IPS-20b (cell line): Measurements from ENCODE around the gene MAP4K2.

ENCODE experiments used
- H3K27ac ChIP-seq: one replicate; pipeline ENCODE4 v1.5.1; 2013; ENCODE audit warnings: low read length
- H3K27me3 ChIP-seq: 2 replicates; pipeline ENCODE4 v1.6.1; 2013; ENCODE audit warnings: mild to moderate bottlenecking, low read length, inconsistent platforms; ENCODE audit not compliant: insufficient read depth
- H3K36me3 ChIP-seq: 2 replicates; pipeline ENCODE4 v1.6.1; 2013; ENCODE audit warnings: low read depth, mild to moderate bottlenecking, inconsistent platforms, low read length, moderate library complexity; ENCODE audit not compliant: insufficient read depth
- H3K4me1 ChIP-seq: 2 replicates; pipeline ENCODE4 v1.6.1; 2013; ENCODE audit warnings: mild to moderate bottlenecking, control low read depth, inconsistent platforms, low read length, moderate library complexity; ENCODE audit not compliant: insufficient read depth
- H3K4me3 ChIP-seq: 2 replicates; pipeline ENCODE4 v1.5.1; 2013; ENCODE audit warnings: mild to moderate bottlenecking, low read length, inconsistent platforms
- H3K9ac ChIP-seq: 2 replicates; pipeline ENCODE4 v1.6.1; 2013; ENCODE audit warnings: low read depth, mild to moderate bottlenecking, inconsistent platforms, low read length, moderate library complexity
- H3K9me3 ChIP-seq: 2 replicates; pipeline ENCODE4 v1.6.1; 2013; ENCODE audit warnings: mild to moderate bottlenecking, low read depth, low read length, inconsistent platforms; ENCODE audit not compliant: insufficient read depth

MAP4K2 gene

GRCh38 chr11:64796047-64796756 is 6.8 kb downstream of the MAP4K2 start:
- H3K4me1 ChIP-seq: no peaks in the 10 kb centered on the region
- H3K36me3 ChIP-seq: no peaks in the 10 kb centered on the region
- no peaks in the 10 kb centered on the region for H3K27me3 ChIP-seq
- no peak overlapping the region for H3K9ac ChIP-seq
- H3K27ac ChIP-seq: no peak overlapping the region
- H3K4me3 ChIP-seq: no peak overlapping the region
- no peaks in the 10 kb centered on the region for H3K9me3 ChIP-seq

GRCh38 chr11:64794526-64794925 is 8.5 kb downstream of the MAP4K2 start:
- no peaks in the 10 kb centered on the region for H3K27me3 ChIP-seq
- no peak overlapping the region for H3K4me3 ChIP-seq
- H3K36me3 ChIP-seq: no peaks in the 10 kb centered on the region
- no peak overlapping the region for H3K9ac ChIP-seq
- no peak overlapping the region for H3K27ac ChIP-seq
- H3K4me1 ChIP-seq: no peaks in the 10 kb centered on the region
- H3K9me3 ChIP-seq: no peaks in the 10 kb centered on the region

GRCh38 chr11:64793271-64794160 is 9.5 kb downstream of the MAP4K2 start:
- no peaks in the 10 kb centered on the region for H3K4me1 ChIP-seq
- H3K27ac ChIP-seq: no peak overlapping the region
- H3K36me3 ChIP-seq: no peaks in the 10 kb centered on the region
- H3K9ac ChIP-seq: no peak overlapping the region
- H3K9me3 ChIP-seq: no peaks in the 10 kb centered on the region
- no peaks in the 10 kb centered on the region for H3K27me3 ChIP-seq
- H3K4me3 ChIP-seq: no peak overlapping the region

DNA sequence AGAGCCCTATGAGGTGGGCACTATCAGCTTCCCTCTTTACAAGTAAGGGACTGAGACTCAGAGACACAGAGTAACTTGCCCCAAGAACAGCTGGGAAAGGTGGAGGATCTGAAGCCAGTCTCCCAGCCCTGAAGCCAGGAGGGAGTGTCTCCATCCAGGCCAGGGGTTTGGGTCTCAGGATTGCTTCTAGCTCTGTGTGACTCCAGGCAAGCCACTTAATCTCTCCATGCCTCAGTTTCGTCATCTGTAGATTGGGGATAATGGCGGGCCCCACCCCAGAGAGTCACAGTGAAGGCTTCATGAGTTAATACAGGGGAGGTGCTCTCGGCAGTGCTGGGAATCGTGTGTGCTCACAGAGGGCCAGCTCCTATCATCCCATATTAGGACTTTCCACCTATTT is 10.5 kb downstream of the MAP4K2 start:
- Histone ChIP-seq H3K27ac (no peak overlapping the region), H3K4me1 (no peaks in the 10 kb centered on the region), H3K9me3 (no peaks in the 10 kb centered on the region), H3K27me3 (no peaks in the 10 kb centered on the region), H3K4me3 (no peak overlapping the region), H3K9ac (no peak overlapping the region), H3K36me3 (no peaks in the 10 kb centered on the region)

GRCh38 chr11:64791781-64792291 is 11.2 kb downstream of the MAP4K2 start:
- Histone ChIP-seq H3K9ac (no peak overlapping the region), H3K27me3 (no peaks in the 10 kb centered on the region), H3K9me3 (no peaks in the 10 kb centered on the region), H3K4me1 (no peaks in the 10 kb centered on the region), H3K36me3 (no peaks in the 10 kb centered on the region), H3K27ac (no peak overlapping the region), H3K4me3 (no peak overlapping the region)

- no peak overlapping the region for H3K27ac ChIP-seq
- H3K9me3 ChIP-seq: no peaks in the 10 kb centered on the region
- no peaks in the 10 kb centered on the region for H3K4me1 ChIP-seq
- H3K4me3 ChIP-seq: no peak overlapping the region
- no peaks in the 10 kb centered on the region for H3K27me3 ChIP-seq
- no peak overlapping the region for H3K9ac ChIP-seq
- no peaks in the 10 kb centered on the region for H3K36me3 ChIP-seq
These were observed 12.6 kb downstream of the MAP4K2 start for GRCh38 chr11:64790205-64791095.

DNA sequence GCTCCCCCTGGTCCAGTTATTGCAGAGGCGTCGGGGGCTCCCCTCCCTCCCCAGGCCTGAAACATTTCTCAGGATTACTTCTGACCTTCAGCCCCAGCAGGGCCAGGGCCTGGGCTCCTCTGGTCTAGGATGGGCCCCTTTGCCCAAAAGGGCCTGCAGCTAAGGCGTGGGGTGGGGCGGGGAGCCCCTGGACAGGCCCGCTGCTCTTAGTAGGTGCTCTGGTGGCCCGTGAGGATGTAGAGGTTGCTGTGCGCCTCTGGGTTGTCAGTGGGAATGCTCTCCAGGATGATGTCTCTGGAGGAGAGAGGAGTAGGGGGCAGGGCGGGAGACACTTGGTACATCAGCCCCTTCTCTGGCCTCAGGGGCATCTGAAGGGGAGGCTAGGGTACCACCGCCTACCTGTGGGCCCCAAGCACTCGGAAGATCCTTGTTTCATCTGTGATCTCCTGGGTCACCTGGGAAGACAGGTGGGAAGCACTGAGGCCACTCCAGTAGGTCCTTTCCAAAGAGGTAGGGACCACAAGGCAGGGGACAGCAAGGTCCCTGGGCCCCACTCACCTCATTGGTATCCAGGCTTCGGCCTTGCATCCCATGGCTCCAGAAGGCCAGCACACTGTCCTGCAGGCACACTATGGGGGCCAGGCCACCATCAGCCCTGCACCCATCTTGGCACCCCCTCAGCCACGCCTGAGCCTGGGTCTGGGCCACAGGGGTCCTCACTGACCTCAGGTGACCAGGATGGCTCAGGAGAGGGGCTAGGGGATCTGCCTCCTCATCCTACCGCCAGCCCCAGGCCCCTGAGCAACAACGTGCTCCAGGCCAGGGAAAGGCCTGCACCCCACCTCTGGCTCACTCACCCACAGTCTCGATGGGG is 13.4 kb downstream of the MAP4K2 start:
- Histone ChIP-seq H3K4me3 (no peak overlapping the region), H3K9me3 (no peaks in the 10 kb centered on the region), H3K36me3 (no peaks in the 10 kb centered on the region), H3K27me3 (no peaks in the 10 kb centered on the region), H3K4me1 (no peaks in the 10 kb centered on the region), H3K9ac (no peak overlapping the region), H3K27ac (no peak overlapping the region)

GRCh38 chr11:64788321-64789215 is 14.4 kb downstream of the MAP4K2 start:
- no peak overlapping the region for H3K4me3 ChIP-seq
- H3K9me3 ChIP-seq: no peaks in the 10 kb centered on the region
- no peaks in the 10 kb centered on the region for H3K36me3 ChIP-seq
- H3K27me3 ChIP-seq: no peaks in the 10 kb centered on the region
- H3K4me1 ChIP-seq: no peaks in the 10 kb centered on the region
- H3K9ac ChIP-seq: no peak overlapping the region
- no peak overlapping the region for H3K27ac ChIP-seq

- Histone ChIP-seq H3K27ac (no peak overlapping the region), H3K4me1 (no peaks in the 10 kb centered on the region), H3K4me3 (no peak overlapping the region), H3K27me3 (no peaks in the 10 kb centered on the region), H3K9me3 (no peaks in the 10 kb centered on the region), H3K36me3 (no peaks in the 10 kb centered on the region), H3K9ac (no peak overlapping the region)
These were observed 15.3 kb downstream of the MAP4K2 start for GRCh38 chr11:64787526-64788320.
